IMR-90 (cell line): ENCODE measurements around the gene PPP1R14C.

ENCODE experiments used
- CEBPB ChIP-seq: IDR thresholded peaks from 2 replicates; pipeline ENCODE4 v1.6.1; 2012; ENCODE audit warnings: low read depth, low read length, improper control_type of control experiment
- CHD1 ChIP-seq: IDR thresholded peaks from 2 replicates; pipeline ENCODE4 v1.6.1; 2012; ENCODE audit warnings: low read depth, low read length, improper control_type of control experiment
- FOS ChIP-seq: fragments of 150-350 bp; IDR thresholded peaks from 2 replicates; pipeline ENCODE4 v1.6.1; 2016; ENCODE audit warnings: low read depth, low read length
- MAFK ChIP-seq: IDR thresholded peaks from 2 replicates; pipeline ENCODE4 v1.6.1; 2012; ENCODE audit warnings: low read depth, low read length, improper control_type of control experiment
- MAZ ChIP-seq: IDR thresholded peaks from 2 replicates; pipeline ENCODE4 v1.6.1; 2012; ENCODE audit warnings: low read depth, mild to moderate bottlenecking, low read length, improper control_type of control experiment, moderate library complexity, borderline replicate concordance
- NFE2L2 ChIP-seq: fragments of 150-350 bp; IDR thresholded peaks from 2 replicates; pipeline ENCODE4 v1.6.1; 2016; ENCODE audit warnings: low read depth, mild to moderate bottlenecking, low read length
- POLR2A ChIP-seq: IDR thresholded peaks from 2 replicates; pipeline ENCODE4 v1.6.1; 2012; ENCODE audit warnings: mild to moderate bottlenecking, low read depth, low read length
- RAD21 ChIP-seq: IDR thresholded peaks from 2 replicates; pipeline ENCODE4 v1.6.1; 2012; ENCODE audit warnings: low read length, improper control_type of control experiment
- RCOR1 ChIP-seq: IDR thresholded peaks from 2 replicates; pipeline ENCODE4 v1.6.1; 2012; ENCODE audit warnings: mild to moderate bottlenecking, low read length, improper control_type of control experiment; ENCODE audit not compliant: insufficient replicate concordance
- RFX5 ChIP-seq: IDR thresholded peaks from 2 replicates; pipeline ENCODE4 v1.8.0; 2012; ENCODE audit warnings: low read depth, mild to moderate bottlenecking, low read length, moderate library complexity
- SMC3 ChIP-seq: fragments of 150-350 bp; IDR thresholded peaks from 2 replicates; pipeline ENCODE4 v1.6.1; 2016; ENCODE audit warnings: low read depth, mild to moderate bottlenecking, antibody characterized with exemption, low read length, moderate library complexity
- TF ChIP-seq, protein P1 (sequence below): conservative IDR thresholded peaks from 2 replicates; pipeline ENCODE4 v1.5.1; 2012; ENCODE audit warnings: mild to moderate bottlenecking, low read depth, low read length, improper control_type of control experiment
- TF ChIP-seq, protein P2 (sequence below): fragments of 150-350 bp; IDR thresholded peaks from 2 replicates; pipeline ENCODE4 v1.6.1; 2016; ENCODE audit warnings: low read depth, mild to moderate bottlenecking, low read length, moderate library complexity, borderline replicate concordance
- TF ChIP-seq, protein P3 (sequence below): fragments of 150-350 bp; IDR thresholded peaks from 2 replicates; pipeline ENCODE4 v1.6.1; 2017; ENCODE audit warnings: mild to moderate bottlenecking, antibody characterized with exemption, low read length, low read depth

DNA sequence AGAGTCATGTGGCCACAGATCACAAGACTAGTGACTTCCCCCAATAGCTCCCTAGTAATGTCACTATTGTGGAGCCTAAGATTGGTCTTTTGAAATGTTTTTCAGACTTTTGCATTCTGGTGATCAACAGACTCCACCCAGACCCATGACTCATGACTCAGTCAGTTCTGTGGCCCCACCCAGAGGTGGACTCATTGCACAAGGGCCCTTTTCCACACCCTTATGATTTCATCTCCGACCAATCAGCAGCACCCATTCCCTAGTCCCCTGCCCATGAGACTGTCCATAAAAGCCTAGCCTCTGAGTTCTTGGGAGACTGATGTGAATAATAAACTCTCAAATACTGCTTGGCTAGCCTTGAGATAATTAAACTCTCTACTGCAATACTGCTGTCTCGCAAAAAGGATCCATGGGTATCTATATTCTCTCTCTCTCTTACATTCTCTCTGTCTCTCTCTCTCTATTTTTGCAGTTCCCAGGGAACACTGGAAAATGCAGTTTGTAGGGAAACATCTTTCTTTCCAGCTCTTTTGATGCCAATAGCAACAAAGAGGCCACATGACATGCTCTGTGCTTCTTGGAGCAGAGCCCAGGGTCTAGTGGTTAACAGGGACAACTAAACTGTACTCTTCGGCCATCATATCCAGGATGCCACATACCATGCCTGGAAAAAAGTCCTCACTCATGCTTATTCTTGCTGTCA, 154.6 kb downstream of the PPP1R14C start:
- TF ChIP-seq POLR2A (no peak), NFE2L2 (no peak), RAD21 (no peak), RFX5 (no peak), CHD1 (no peak), MAZ (no peak), RCOR1 (no peak), FOS (no peak), SMC3 (no peak), CEBPB (no peak), MAFK (no peak)
- TF ChIP-seq, protein P1, sequence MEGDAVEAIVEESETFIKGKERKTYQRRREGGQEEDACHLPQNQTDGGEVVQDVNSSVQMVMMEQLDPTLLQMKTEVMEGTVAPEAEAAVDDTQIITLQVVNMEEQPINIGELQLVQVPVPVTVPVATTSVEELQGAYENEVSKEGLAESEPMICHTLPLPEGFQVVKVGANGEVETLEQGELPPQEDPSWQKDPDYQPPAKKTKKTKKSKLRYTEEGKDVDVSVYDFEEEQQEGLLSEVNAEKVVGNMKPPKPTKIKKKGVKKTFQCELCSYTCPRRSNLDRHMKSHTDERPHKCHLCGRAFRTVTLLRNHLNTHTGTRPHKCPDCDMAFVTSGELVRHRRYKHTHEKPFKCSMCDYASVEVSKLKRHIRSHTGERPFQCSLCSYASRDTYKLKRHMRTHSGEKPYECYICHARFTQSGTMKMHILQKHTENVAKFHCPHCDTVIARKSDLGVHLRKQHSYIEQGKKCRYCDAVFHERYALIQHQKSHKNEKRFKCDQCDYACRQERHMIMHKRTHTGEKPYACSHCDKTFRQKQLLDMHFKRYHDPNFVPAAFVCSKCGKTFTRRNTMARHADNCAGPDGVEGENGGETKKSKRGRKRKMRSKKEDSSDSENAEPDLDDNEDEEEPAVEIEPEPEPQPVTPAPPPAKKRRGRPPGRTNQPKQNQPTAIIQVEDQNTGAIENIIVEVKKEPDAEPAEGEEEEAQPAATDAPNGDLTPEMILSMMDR = no peak
- TF ChIP-seq, protein P2, sequence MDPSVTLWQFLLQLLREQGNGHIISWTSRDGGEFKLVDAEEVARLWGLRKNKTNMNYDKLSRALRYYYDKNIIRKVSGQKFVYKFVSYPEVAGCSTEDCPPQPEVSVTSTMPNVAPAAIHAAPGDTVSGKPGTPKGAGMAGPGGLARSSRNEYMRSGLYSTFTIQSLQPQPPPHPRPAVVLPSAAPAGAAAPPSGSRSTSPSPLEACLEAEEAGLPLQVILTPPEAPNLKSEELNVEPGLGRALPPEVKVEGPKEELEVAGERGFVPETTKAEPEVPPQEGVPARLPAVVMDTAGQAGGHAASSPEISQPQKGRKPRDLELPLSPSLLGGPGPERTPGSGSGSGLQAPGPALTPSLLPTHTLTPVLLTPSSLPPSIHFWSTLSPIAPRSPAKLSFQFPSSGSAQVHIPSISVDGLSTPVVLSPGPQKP = no peak
- TF ChIP-seq, protein P3, sequence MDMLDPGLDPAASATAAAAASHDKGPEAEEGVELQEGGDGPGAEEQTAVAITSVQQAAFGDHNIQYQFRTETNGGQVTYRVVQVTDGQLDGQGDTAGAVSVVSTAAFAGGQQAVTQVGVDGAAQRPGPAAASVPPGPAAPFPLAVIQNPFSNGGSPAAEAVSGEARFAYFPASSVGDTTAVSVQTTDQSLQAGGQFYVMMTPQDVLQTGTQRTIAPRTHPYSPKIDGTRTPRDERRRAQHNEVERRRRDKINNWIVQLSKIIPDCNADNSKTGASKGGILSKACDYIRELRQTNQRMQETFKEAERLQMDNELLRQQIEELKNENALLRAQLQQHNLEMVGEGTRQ = no peak
